ENCODE results near the gene SYNPO2.
"Not testable (repeated sequence)": the region's sequence is repeated elsewhere in the genome, so short reads cannot be mapped to it uniquely, and the experiment has no call there.

The SYNPO2 gene

DNA sequence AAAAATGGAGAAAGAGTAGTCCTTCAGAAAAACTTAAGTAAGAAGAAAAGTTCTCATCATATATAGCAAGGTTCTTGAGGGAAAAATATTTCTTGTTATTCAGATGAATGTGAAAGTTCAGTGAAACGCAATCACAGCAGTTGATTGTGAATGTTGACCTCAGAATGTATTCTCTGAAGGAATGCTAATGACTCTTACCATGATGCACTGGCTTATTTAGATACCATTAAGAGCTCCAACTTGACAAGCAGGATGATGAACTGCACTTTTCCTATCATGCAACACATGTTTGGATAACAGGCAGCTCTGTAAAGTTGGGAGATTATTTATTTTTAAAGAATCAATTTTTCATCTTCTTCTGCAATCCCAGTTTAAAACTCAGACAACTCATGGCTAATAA, 131.5 kb downstream of the SYNPO2 start:
- DNase-seq (ENCODE audit: low read depth): no peak
- TF ChIP-seq, protein P1, sequence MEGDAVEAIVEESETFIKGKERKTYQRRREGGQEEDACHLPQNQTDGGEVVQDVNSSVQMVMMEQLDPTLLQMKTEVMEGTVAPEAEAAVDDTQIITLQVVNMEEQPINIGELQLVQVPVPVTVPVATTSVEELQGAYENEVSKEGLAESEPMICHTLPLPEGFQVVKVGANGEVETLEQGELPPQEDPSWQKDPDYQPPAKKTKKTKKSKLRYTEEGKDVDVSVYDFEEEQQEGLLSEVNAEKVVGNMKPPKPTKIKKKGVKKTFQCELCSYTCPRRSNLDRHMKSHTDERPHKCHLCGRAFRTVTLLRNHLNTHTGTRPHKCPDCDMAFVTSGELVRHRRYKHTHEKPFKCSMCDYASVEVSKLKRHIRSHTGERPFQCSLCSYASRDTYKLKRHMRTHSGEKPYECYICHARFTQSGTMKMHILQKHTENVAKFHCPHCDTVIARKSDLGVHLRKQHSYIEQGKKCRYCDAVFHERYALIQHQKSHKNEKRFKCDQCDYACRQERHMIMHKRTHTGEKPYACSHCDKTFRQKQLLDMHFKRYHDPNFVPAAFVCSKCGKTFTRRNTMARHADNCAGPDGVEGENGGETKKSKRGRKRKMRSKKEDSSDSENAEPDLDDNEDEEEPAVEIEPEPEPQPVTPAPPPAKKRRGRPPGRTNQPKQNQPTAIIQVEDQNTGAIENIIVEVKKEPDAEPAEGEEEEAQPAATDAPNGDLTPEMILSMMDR (conservative IDR thresholded peaks at IDR 0.05; ENCODE audit: low read depth, low read length): no peak
- no peak overlapping the region for H3K4me3 ChIP-seq (ENCODE audit: low read length)

DNA sequence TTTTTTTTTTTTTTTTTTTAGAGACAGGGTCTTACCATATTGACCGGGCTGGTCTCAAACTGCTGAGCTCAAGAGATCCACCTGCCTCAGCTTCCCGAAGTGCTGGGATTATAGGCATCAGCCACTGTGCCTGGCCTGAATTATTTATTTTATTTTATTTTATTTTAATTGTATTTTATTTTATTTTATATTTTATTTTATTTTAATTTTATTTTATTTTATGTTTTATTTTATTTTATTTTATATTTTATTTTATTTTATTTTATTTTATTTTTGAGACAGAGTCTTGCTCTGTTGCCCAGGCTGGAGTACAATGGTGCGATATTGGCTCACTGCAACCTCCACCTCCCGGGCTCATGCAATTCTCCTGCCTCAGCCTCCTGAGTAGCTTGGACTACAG, 133.9 kb downstream of the SYNPO2 start:
- not testable (repeated sequence) for H3K4me3 ChIP-seq (ENCODE audit: low read length); DNase-seq (ENCODE audit: low read depth)

DNA sequence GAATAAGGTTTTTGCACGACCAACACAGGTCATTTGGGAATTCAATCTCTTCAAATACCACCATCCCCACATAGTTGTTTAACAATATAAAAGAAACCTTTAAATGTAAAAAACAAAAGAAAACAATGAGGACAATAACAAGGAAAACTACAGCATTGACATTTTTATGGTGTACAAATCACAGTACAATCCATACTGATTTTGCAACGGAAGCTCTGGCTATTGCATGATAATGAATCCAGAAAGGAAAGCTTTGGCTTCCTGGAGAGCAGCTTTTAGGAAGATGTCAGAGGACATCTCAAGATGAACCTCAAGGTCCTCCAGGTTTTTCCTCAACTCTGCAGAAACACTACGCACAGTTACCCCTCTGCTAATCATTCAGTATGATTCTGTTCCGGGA, 135.4 kb downstream of the SYNPO2 start:
- no peak for DNase-seq (ENCODE audit: low read depth)
- TF ChIP-seq, protein P1 (conservative IDR thresholded peaks at IDR 0.05; ENCODE audit: low read depth, low read length): no peak
- H3K4me3 ChIP-seq (ENCODE audit: low read length): no peak overlapping the region

DNA sequence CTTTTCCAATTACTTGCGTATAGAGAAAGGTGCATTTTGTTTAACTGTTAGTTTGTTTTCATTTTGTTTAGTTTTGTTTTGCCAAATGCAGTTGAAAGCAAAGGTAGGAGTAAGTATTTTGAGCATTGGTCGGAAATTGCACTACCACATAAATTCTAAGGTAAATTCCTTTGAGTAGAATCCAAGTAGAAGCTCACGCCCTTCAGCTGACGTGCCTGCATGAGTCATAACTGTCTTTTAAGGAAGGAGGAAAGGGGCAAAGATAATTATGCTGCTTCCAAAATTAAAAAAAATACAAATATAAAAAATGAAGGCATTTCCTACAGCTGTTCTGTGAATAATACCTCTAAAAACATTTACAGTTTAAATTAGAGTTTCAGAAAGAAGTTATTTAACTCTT, 136.8 kb downstream of the SYNPO2 start:
- no peak for DNase-seq (ENCODE audit: low read depth)
- H3K4me3 ChIP-seq (ENCODE audit: low read length): peak overlapping the region; percentile 5
- TF ChIP-seq, protein P1 (conservative IDR thresholded peaks at IDR 0.05; ENCODE audit: low read depth, low read length): no peak

DNA sequence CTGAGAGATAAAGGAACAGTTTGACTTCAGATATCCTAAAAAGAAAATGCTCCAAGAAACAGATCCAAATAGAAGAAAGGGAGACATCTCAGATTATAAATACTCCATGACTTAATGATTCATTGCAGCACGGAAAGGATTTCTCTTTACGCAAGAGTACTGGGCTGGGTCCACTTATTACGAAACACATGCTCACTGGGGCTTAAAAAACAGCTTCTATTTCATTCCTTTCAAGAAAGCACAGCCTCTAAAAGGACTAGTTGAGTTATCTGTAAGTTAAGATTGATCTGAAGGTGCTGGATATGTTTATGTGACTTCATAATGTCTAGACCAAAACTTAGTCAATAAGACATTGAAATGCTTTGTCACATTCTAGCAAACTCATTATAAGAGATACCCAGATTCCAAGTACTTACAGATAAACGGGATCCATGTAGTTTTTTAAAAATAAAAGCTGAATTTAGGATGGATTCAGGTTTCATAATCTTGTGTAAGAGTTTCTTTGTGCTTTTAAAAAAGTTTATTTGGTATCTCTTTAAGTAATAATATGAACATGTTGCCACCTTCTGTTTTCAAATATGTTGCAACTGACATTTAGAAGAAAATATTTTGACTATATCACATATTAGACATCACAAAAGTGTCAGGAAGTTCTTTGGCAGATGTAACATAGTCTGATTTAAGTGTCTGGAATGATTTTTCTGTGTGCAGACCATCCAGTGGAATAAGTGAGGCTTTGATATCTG, 137.4 kb downstream of the SYNPO2 start:
- DNase-seq (ENCODE audit: low read depth): peak; percentile 61
- H3K4me3 ChIP-seq (ENCODE audit: low read length): peak overlapping the region; percentile 5
- TF ChIP-seq, protein P1 (conservative IDR thresholded peaks at IDR 0.05; ENCODE audit: low read depth, low read length): no peak

DNA sequence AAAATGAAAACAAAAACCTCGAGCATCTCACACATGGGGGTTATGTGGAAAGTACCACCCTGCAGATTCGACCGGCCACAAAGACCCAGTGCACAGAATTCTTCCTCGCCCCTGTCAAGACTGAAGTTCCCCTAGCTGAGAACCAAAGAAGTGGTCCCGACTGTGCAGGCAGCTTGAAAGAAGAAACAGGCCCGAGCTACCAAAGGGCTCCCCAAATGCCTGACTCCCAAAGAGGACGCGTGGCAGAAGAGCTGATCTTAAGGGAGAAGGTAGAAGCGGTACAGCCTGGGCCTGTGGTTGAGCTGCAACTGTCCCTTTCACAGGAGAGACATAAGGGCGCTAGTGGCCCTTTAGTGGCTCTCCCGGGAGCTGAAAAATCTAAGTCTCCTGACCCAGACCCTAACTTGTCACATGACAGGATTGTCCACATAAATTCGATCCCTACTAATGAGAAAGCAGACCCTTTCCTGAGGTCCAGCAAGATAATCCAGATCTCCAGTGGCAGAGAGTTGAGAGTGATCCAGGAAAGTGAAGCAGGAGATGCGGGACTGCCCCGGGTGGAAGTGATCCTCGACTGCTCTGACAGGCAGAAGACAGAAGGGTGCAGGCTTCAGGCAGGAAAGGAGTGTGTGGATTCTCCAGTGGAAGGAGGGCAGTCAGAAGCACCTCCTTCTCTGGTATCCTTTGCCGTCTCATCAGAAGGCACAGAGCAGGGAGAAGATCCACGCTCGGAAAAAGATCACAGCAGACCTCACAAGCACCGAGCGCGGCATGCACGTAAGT, 138.2 kb downstream of the SYNPO2 start:
- no peak overlapping the region for H3K4me3 ChIP-seq (ENCODE audit: low read length)
- DNase-seq (ENCODE audit: low read depth): no peak
- TF ChIP-seq, protein P1 (conservative IDR thresholded peaks at IDR 0.05; ENCODE audit: low read depth, low read length): no peak

DNA sequence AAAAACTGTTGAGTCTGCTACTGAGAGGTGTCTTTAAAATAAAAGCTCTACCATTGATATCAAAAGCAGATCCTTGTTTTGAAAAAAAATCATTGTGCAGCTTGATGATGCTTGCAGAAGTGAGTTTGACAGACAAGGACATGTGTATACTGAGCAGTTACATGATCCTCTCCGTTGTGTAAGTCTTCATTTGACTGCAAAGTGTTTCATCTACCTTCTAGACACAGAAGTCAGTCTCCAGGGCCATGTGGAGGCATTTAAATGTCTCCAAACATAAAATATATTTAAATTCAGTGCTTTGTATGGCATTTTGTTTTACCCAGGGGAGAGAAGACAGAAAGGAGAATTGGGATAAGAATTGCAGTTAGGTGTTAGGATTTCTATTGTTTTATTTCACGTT, 139.2 kb downstream of the SYNPO2 start:
- no peak overlapping the region for H3K4me3 ChIP-seq (ENCODE audit: low read length)
- TF ChIP-seq, protein P1 (conservative IDR thresholded peaks at IDR 0.05; ENCODE audit: low read depth, low read length): no peak
- DNase-seq (ENCODE audit: low read depth): no peak
